Hepatocyte (in vitro differentiated cells): ENCODE data around the gene TBL1X. TPM values are rescaled to one million over a fixed set of nuclear protein-coding genes. Genes with fewer than 3 reads are reported as not detected.

ENCODE experiments used
- DNase-seq: peaks from one replicate; pipeline ENCODE4 v3.0.0-alpha.2; 2016; ENCODE audit warnings: low spot score
- H2AFZ ChIP-seq: fragments of 200-600 bp; sonication (generic); 2 replicates; pipeline ENCODE4 v1.6.0; 2016; ENCODE audit warnings: antibody characterized with exemption, mild to moderate bottlenecking
- H3K27ac ChIP-seq: fragments of 200-600 bp; sonication (generic); 2 replicates; pipeline ENCODE4 v1.5.1; 2016; ENCODE audit warnings: mild to moderate bottlenecking
- H3K27me3 ChIP-seq: fragments of 200-600 bp; sonication (generic); 2 replicates; pipeline ENCODE4 v1.6.1; 2016
- H3K36me3 ChIP-seq: fragments of 200-600 bp; sonication (generic); replicated peaks from 2 replicates; pipeline ENCODE4 v1.5.1; 2016; ENCODE audit warnings: low read depth; ENCODE audit not compliant: insufficient read depth
- H3K4me1 ChIP-seq: fragments of 200-600 bp; sonication (generic); 2 replicates; pipeline ENCODE4 v1.5.1; 2016; ENCODE audit warnings: mild to moderate bottlenecking, moderate library complexity; ENCODE audit not compliant: insufficient read depth
- H3K4me2 ChIP-seq: fragments of 200-600 bp; sonication (generic); 2 replicates; pipeline ENCODE4 v1.6.0; 2016
- H3K4me3 ChIP-seq: fragments of 200-600 bp; sonication (generic); 2 replicates; pipeline ENCODE4 v1.5.1; 2016; ENCODE audit warnings: mild to moderate bottlenecking
- H3K79me2 ChIP-seq: fragments of 200-600 bp; sonication (generic); 2 replicates; pipeline ENCODE4 v1.6.0; 2017; ENCODE audit warnings: mild to moderate bottlenecking
- H3K9me2 ChIP-seq: fragments of 200-600 bp; sonication (generic); replicated peaks from 2 replicates; pipeline ENCODE4 v1.6.0; 2017; ENCODE audit warnings: mild to moderate bottlenecking; ENCODE audit not compliant: insufficient read depth
- H3K9me3 ChIP-seq: fragments of 200-600 bp; sonication (generic); 2 replicates; pipeline ENCODE4 v1.5.1; 2016; ENCODE audit warnings: low read depth, mild to moderate bottlenecking
- H4K20me1 ChIP-seq: fragments of 200-600 bp; sonication (generic); 2 replicates; pipeline ENCODE4 v1.6.0; 2016; ENCODE audit warnings: mild to moderate bottlenecking; ENCODE audit not compliant: insufficient read depth, poor library complexity, severe bottlenecking
- CTCF ChIP-seq: fragments of 200-600 bp; sonication (generic); IDR thresholded peaks from 2 replicates; pipeline ENCODE4 v1.5.1; 2016; ENCODE audit warnings: antibody characterized with exemption, mild to moderate bottlenecking; ENCODE audit not compliant: poor library complexity
- EZH2 ChIP-seq: fragments of 200-600 bp; sonication (generic); IDR thresholded peaks from 2 replicates; pipeline ENCODE4 v1.6.1; 2016; ENCODE audit warnings: antibody characterized with exemption, mild to moderate bottlenecking, borderline replicate concordance
- EZH2phosphoT487 ChIP-seq: fragments of 200-600 bp; sonication (generic); IDR thresholded peaks from one replicate; pipeline ENCODE4 v1.6.1; 2018; ENCODE audit warnings: antibody characterized with exemption, mild to moderate bottlenecking, low read depth, moderate library complexity; ENCODE audit not compliant: unreplicated experiment, severe bottlenecking
- WGBS: methylation state at CpG from one replicate; pipeline ENCODE4 v1.1.6; 2016; ENCODE audit warnings: low lambda C conversion rate; ENCODE audit errors: missing lambda C conversion rate; 5-methylcytosine and 5-hydroxymethylcytosine counted together
- polyA plus RNA-seq: library from polyadenylated mRNA; unstranded; fragments of >200 nt; fragmentation: Nextera tagmentation; extraction: Ambion mirVana; gene quantifications from 2 replicates; pipeline ENCODE4 v1.2.1, GENCODE V29; 2016
- total RNA-seq: library from RNA; depleted of rRNA; stranded (reverse); fragments of >200 nt; gene quantifications from 2 replicates; pipeline ENCODE4 v1.2.3, GENCODE V29; 2014

Gene TBL1X
- total and polyA plus RNA-seq, 2 experiments from 2014 or later: 14.9 to 16.0 TPM

- H3K9me3 ChIP-seq: no peaks in the 10 kb centered on the region
- H3K27me3 ChIP-seq: no peaks in the 10 kb centered on the region
- H3K4me1 ChIP-seq: no peaks in the 10 kb centered on the region
- no peaks in the 10 kb centered on the region for H3K9me2 ChIP-seq
- H3K4me2 ChIP-seq: no peak overlapping the region
- no peak overlapping the region for H3K4me3 ChIP-seq
- no peak overlapping the region for H2AFZ ChIP-seq
- peaks cover 24% of the 10 kb centered on the region for H3K79me2 ChIP-seq
- 68% methylated on average over 4 of the region's 4 CpGs for WGBS
- TF ChIP-seq EZH2phosphoT487 (no peak), EZH2 (no peak), CTCF (no peak)
- peaks cover 2% of the 10 kb centered on the region for H4K20me1 ChIP-seq
- H3K27ac ChIP-seq: no peak overlapping the region
- H3K36me3 ChIP-seq: no peaks in the 10 kb centered on the region
- no peak for DNase-seq
Measured at GRCh38 chrX:9558615-9559014, 93.8 kb downstream of the TBL1X start.

GRCh38 chrX:9560219-9560618 is 95.4 kb downstream of the TBL1X start:
- Histone ChIP-seq H3K4me2 (no peak overlapping the region), H4K20me1 (peaks cover 2% of the 10 kb centered on the region), H3K27me3 (no peaks in the 10 kb centered on the region), H3K9me2 (no peaks in the 10 kb centered on the region), H3K27ac (no peak overlapping the region), H3K9me3 (no peaks in the 10 kb centered on the region), H3K4me1 (no peaks in the 10 kb centered on the region), H3K4me3 (no peak overlapping the region), H3K36me3 (no peaks in the 10 kb centered on the region), H2AFZ (no peak overlapping the region), H3K79me2 (peaks cover 19% of the 10 kb centered on the region)
- whole genome bisulfite sequencing: 74% methylated on average over 9 of the region's 9 CpGs
- DNase-seq: no peak
- no peak for TF ChIP-seq EZH2phosphoT487

DNA sequence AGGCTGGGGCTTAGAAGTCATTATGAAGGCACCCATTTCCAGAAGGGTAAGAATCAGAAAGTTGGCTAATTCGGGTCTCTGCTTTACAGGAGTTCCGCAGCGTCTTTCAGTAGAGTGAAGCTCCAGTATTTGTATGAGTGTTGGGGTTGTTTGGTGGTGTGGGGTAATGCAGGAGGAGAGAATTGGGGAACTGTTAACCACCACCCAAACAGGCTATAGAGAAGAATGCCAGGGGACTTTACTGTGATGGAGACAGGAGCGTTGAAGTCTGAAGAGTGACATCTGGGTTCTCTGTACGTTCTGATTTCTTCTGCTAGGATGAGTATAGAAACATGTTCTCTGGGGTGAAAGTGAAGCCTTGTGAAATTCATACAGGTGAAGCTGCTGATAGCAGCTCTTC is 96.3 kb downstream of the TBL1X start:
- Histone ChIP-seq H3K4me3 (no peak overlapping the region), H3K27ac (no peak overlapping the region), H2AFZ (no peak overlapping the region), H3K79me2 (peaks cover 19% of the 10 kb centered on the region), H3K27me3 (no peaks in the 10 kb centered on the region), H4K20me1 (peaks cover 2% of the 10 kb centered on the region), H3K4me1 (no peaks in the 10 kb centered on the region), H3K9me2 (no peaks in the 10 kb centered on the region), H3K9me3 (no peaks in the 10 kb centered on the region), H3K4me2 (no peak overlapping the region), H3K36me3 (no peaks in the 10 kb centered on the region)
- DNase-seq: no peak
- TF ChIP-seq EZH2: no peak
- TF ChIP-seq EZH2phosphoT487: no peak
- no peak for TF ChIP-seq CTCF
- 88% methylated on average over 5 of the region's 5 CpGs for WGBS

- Histone ChIP-seq H3K27ac (no peak overlapping the region), H3K9me3 (no peaks in the 10 kb centered on the region), H3K9me2 (no peaks in the 10 kb centered on the region), H3K4me1 (no peaks in the 10 kb centered on the region), H4K20me1 (peaks cover 2% of the 10 kb centered on the region), H3K79me2 (peaks cover 10% of the 10 kb centered on the region), H3K36me3 (no peaks in the 10 kb centered on the region), H2AFZ (no peak overlapping the region), H3K4me2 (no peak overlapping the region), H3K27me3 (no peaks in the 10 kb centered on the region), H3K4me3 (no peak overlapping the region)
- TF ChIP-seq EZH2phosphoT487 (no peak), EZH2 (no peak), CTCF (no peak)
- peak; percentile 36 for DNase-seq
- WGBS: 56% methylated on average over 8 of the region's 8 CpGs
Measured at GRCh38 chrX:9562851-9563250, 98.0 kb downstream of the TBL1X start.
